Chondrocyte (in vitro differentiated cells): ENCODE data around the gene TLE1. TPM values are rescaled to one million over a fixed set of nuclear protein-coding genes. Genes with fewer than 3 reads are reported as not detected.

Source experiments
- DNase-seq: peaks from one replicate; pipeline ENCODE4 v3.0.0; 2021; ENCODE audit warnings: mixed read lengths, low spot score
- H3K27ac Mint-ChIP-seq: one replicate; pipeline ENCODE4 v1.8.0; 2021; ENCODE audit warnings: mild to moderate bottlenecking, moderate library complexity, mixed read lengths; ENCODE audit not compliant: unreplicated experiment
- H3K27me3 Mint-ChIP-seq: 2 replicates; pipeline ENCODE4 v1.8.0; 2021; ENCODE audit warnings: low read depth, mixed read lengths
- H3K36me3 Mint-ChIP-seq: 2 replicates; pipeline ENCODE4 v1.8.0; 2021; ENCODE audit warnings: low read depth, mixed read lengths
- H3K4me1 Mint-ChIP-seq: 2 replicates; pipeline ENCODE4 v1.8.0; 2021; ENCODE audit warnings: low read depth, mild to moderate bottlenecking, mixed read lengths
- H3K4me3 Mint-ChIP-seq: one replicate; pipeline ENCODE4 v1.8.0; 2021; ENCODE audit warnings: mild to moderate bottlenecking, moderate library complexity, mixed read lengths; ENCODE audit not compliant: unreplicated experiment
- H3K9me3 Mint-ChIP-seq: 2 replicates; pipeline ENCODE4 v1.8.0; 2021; ENCODE audit warnings: low read depth, mixed read lengths
- CTCF ChIP-seq: fragments of 200-600 bp; sonication (generic); IDR thresholded peaks from 2 replicates; pipeline ENCODE4 v1.5.0; 2021; ENCODE audit warnings: antibody characterized with exemption, mild to moderate bottlenecking, moderate library complexity
- total RNA-seq: library from RNA; stranded (reverse); gene quantifications from 3 replicates; pipeline ENCODE4 v1.2.1, GENCODE V29; 2021

The TLE1 gene
- total RNA-seq, 1 donor from 2014 or later = 12.6 TPM

- Mint-ChIP-seq H3K9me3 (no peaks in the 10 kb centered on the region), H3K27me3 (no peaks in the 10 kb centered on the region), H3K27ac (no peak overlapping the region), H3K4me3 (no peak overlapping the region), H3K36me3 (peaks cover 16% of the 10 kb centered on the region), H3K4me1 (peaks cover 39% of the 10 kb centered on the region)
- DNase-seq = no peak
- no peak for TF ChIP-seq CTCF
Measured at GRCh38 chr9:81589819-81590218, 99.5 kb downstream of the TLE1 start.

DNA sequence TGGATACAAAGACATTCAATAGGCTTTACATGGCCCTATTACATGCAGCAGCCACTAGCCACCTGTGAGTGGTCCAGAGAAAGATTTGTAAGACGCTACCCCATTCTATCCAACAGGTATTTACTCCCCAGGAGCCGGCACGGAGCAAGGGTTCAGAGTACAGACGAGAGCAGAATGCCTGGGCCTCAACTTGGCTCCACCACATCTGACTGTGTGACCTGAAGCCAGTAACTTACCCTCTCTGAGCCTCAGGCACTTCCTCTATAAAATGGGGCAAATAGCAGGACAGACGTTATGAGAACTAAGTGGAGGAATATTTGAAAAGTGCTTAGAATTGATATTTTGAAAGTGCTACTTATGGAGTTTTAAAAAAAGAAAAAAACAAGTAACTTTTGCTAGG is 100.0 kb downstream of the TLE1 start:
- Mint-ChIP-seq H3K27ac (peak overlapping the region; percentile 45), H3K27me3 (no peaks in the 10 kb centered on the region), H3K4me3 (no peak overlapping the region), H3K36me3 (peaks cover 16% of the 10 kb centered on the region), H3K4me1 (peaks cover 39% of the 10 kb centered on the region), H3K9me3 (no peaks in the 10 kb centered on the region)
- TF ChIP-seq CTCF = no peak
- DNase-seq = no peak

- TF ChIP-seq CTCF = no peak
- Mint-ChIP-seq H3K27ac (peak overlapping the region; percentile 94), H3K36me3 (peaks cover 20% of the 10 kb centered on the region), H3K4me3 (no peak overlapping the region), H3K4me1 (peaks cover 39% of the 10 kb centered on the region), H3K9me3 (no peaks in the 10 kb centered on the region), H3K27me3 (no peaks in the 10 kb centered on the region)
- DNase-seq = no peak
Measured at GRCh38 chr9:81588148-81588871, 101.0 kb downstream of the TLE1 start.

DNA sequence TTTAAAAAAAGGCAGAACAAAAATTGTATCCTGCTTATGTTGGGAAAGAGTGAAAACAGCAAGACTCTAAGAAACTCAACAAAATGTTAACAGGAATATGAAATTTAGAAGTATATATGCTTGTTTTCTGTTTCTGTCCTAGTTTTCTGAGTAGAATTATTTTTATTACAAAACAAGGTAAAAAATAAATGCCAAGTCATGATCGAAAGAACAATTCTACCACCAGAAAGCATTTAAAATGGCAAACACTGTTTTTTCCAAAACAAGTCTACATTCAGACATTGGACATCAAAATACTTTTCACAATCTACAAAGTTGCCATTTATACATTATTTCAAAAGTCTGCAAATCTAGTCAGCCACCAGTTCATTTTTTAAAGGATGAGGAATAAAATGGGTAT is 102.6 kb downstream of the TLE1 start:
- peak overlapping the region; percentile 4 for H3K27ac Mint-ChIP-seq
- no peak for TF ChIP-seq CTCF
- no peak for DNase-seq
- peaks cover 36% of the 10 kb centered on the region for H3K4me1 Mint-ChIP-seq
- no peak overlapping the region for H3K4me3 Mint-ChIP-seq
- H3K27me3 Mint-ChIP-seq = no peaks in the 10 kb centered on the region
- H3K9me3 Mint-ChIP-seq = no peaks in the 10 kb centered on the region
- peaks cover 16% of the 10 kb centered on the region for H3K36me3 Mint-ChIP-seq

DNA sequence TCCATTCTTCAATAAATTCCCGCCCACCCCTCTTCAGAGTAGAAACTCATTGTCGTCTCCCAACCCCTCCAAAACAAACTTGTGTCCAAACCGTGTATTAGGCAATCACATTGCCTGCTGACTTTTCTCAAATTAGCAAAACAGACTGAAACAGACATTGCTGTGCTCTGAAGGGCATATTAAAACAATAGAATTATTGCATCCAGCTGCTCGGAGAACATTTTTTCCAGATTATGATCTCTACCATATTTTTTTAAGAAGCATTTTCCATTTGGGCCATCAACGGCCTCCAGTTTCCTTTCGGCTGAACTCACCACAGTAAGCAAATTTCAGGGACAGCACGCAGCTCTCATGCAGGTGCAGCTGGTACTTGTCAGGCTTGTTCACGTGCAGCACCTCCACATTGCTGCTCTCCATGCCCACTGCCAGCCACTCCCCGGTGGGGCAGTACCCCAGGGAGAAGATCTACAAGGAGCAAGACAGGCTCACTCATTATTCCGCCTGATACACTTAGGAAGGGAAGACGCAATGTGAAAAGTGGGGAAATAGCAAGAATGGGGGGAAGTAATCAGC is 104.1 kb downstream of the TLE1 start:
- Mint-ChIP-seq H3K4me3 (no peak overlapping the region), H3K9me3 (no peaks in the 10 kb centered on the region), H3K27ac (no peak overlapping the region), H3K36me3 (peaks cover 18% of the 10 kb centered on the region), H3K4me1 (peaks cover 35% of the 10 kb centered on the region), H3K27me3 (no peaks in the 10 kb centered on the region)
- DNase-seq = no peak
- no peak for TF ChIP-seq CTCF
